HG03103 (cell line): Measurements from ENCODE around the gene TRIM71.
"Not testable (repeated sequence)": the region's sequence is repeated elsewhere in the genome, so short reads cannot be mapped to it uniquely, and the experiment has no call there.

Source experiments
- ATAC-seq: cut with Tn5 transposase; IDR thresholded peaks from one replicate; pipeline ENCODE4 v1.9.1; 2021; ENCODE audit warnings: low read depth; ENCODE audit not compliant: unreplicated experiment

TRIM71 gene

GRCh38 chr3:32817558-32818228, at the start of gene TRIM71:
TRIM71 (plus strand) TSS chr3:32817997; CDS start chr3:32818081, 84 bp downstream.
- no peak for ATAC-seq

GRCh38 chr3:32778389-32778788, 39.4 kb upstream of the TRIM71 start:
- ATAC-seq: no peak

- ATAC-seq: no peak
Measured at GRCh38 chr3:32780071-32780734, 37.6 kb upstream of the TRIM71 start.

GRCh38 chr3:32780735-32781210, 37.0 kb upstream of the TRIM71 start:
- ATAC-seq: peak; percentile 19

DNA sequence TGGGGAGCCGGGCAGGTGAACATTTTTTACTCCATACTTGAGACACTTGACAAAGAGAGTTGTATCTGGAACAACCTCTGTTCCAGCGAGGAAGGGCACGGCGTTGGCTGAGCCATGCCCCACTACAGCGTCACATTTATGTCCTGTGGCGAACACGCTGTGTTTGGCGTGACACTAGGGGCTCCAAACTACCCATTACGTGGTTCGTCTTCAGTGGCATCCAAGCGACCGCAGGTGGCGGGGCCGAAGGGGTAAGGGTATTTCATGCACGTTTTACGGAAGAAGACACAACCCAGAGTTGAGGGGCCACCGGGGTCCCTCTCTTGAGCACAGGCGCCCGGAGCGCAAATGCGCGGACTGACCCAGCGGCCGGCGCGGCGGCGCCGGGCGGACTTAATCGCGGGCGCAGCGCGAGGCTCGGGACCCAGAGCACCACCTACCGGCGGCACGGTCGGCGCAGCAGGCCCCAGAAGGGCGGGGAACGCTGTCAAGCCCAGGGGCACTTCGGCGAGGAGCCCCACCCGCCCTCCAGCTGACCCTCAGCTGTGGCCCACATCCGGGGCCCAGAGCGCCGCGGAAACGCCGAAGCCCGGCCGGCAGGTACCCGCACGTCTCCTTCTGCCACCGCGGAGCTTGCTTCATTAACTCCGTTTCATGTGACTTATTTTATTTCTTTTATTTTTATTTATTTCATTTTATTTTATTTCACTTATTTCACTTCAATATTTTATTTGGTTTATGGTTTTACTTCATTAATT, 36.4 kb upstream of the TRIM71 start:
- ATAC-seq: peak; percentile 93

- ATAC-seq: not testable (repeated sequence)
Measured at GRCh38 chr3:32781969-32782270, 35.9 kb upstream of the TRIM71 start.

DNA sequence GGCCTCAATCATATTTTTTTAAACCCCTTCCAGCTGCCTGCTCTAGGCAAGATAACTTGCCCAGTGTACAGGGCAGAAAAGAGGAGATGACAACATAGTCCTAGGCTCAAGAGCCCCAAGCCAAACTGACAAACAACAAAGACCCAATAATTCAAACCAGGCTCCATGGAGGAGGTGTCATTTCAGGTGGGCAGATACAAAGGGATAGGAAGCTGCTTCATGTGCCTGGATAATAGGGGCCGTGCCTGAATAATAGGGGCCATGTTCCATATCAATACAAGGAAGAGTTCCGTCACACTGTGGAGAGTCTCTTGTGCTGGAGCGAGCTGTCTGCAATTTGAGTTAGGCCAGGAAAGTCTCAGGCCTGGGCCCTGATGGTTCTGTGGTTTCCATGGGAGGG, 35.4 kb upstream of the TRIM71 start:
- ATAC-seq: no peak

DNA sequence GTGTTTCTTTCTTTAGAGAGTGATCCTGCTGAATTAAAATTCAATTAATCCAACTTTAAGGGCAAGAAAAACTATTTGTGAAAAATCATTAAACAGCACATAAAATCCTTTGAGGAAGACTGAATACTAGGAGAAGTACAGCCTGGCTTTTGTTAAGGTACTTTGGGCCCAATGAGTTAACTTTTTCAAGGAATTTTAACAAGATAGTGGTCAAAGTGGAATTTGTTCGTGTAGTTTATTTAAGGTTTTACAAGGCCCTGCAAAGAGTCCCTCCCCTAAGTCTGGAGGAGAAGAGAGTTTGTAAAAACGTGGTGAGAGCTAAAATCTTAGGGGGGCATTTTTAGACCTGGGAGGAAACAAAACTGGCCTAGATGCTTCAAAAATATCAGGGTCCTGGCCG, 26.0 kb upstream of the TRIM71 start:
- no peak for ATAC-seq

GRCh38 chr3:32794487-32795308, 23.1 kb upstream of the TRIM71 start:
- ATAC-seq: no peak

- ATAC-seq: not testable (repeated sequence)
Measured at GRCh38 chr3:32796384-32796950, 21.3 kb upstream of the TRIM71 start.

DNA sequence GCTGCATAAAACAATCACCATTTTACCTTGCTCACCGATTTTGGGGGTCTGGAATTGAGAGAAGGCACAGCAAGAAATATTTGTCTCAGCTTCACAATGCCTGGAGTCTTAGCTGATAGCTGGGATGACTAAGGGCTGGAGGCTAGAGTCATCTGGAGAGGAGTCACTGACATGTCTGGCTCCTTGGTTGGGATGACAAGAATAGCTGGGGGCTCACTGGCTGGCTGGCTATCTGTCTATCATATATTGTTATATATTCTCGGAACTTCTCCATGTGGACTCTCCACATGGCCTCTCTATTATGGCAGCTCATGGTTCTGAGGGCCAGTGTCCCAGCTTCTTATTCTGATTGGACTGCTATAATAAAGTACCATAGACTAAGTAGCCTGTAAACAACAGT, 20.0 kb upstream of the TRIM71 start:
- ATAC-seq: no peak

DNA sequence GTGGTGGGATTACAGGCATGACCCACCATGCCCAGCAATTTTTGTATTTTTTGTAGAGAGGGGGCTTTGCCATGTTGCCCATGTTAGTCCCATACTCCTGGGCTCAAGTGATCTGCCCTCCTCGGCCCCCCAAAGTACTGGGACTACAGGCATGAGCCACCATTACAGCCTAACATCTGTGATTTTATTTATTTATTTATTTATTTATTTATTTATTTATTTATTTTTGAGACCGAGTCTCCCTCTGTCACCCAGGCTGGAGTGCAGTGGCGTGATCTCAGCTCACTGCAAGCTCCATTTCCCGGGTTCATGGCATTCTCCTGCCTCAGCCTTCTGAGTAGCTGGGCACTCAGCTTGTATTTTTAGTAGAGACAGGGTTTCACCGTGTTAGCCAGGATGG, 16.4 kb upstream of the TRIM71 start:
- not testable (repeated sequence) for ATAC-seq

DNA sequence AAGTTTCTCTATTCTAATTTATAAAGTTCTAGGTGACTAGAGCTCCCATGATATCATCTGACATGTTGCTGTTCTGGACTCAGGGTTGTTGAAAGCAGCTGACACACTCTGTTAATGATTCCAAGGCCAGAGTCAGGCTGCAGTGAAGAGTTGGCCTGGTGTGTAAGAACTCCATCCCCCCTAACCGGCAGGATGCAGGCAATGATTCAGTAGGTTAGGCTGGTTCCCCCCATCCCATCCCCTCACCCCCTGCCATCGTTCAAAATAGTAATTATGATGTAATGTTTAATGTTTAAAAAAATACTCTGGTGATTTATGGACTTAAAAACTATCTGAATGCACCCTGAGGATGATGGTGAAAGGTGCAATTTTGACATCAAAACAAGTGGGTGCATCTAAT, 4.6 kb upstream of the TRIM71 start:
- no peak for ATAC-seq

DNA sequence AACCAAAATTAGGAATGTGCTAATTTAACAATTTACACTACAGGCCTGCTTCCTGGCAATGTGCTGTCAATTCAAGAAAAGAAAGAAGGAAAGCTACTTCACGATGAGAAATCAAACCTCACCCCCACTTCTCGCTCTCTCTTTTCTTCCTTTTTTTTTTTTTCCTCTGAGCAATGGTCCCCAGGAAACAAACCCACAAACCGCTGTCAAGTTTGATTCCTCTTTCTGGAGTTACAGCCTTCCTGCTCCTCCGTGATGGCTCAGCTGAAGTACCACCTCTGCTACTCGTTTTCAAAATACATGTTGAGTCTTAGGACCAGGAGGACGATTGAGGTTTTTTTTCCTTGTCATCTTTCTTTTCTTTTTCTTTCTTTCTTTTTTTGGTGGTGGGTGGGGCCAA, 3.4 kb upstream of the TRIM71 start:
- ATAC-seq: no peak

DNA sequence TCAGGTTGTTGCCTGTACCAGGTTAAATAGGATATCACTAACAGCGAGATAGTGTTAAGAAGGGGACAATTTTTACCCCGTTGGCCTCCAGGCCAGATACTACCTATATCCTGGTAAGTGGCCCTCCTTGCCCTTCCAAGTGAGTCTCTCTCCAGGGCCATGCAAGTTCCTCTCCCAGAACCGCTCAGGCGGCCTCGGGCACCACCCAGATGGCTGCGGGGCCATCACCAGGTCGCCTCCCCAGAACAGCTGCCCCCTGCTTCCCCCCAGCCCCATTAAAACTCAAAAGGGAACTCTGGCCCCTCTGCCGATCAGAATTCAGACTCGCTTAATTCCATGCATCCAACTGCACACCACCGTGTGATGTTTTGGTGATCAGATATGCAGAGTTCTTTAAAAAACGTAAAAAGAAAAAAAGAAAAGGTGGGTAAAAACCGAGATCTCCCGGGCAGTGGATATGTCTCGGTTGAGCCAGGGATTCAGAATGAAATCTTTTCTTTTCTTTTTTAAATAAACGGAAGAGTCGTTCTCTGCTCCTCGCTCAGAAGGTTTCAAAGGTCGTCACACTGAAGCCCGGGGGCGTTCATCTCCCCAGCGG, 1.9 kb upstream of the TRIM71 start:
- ATAC-seq: no peak

DNA sequence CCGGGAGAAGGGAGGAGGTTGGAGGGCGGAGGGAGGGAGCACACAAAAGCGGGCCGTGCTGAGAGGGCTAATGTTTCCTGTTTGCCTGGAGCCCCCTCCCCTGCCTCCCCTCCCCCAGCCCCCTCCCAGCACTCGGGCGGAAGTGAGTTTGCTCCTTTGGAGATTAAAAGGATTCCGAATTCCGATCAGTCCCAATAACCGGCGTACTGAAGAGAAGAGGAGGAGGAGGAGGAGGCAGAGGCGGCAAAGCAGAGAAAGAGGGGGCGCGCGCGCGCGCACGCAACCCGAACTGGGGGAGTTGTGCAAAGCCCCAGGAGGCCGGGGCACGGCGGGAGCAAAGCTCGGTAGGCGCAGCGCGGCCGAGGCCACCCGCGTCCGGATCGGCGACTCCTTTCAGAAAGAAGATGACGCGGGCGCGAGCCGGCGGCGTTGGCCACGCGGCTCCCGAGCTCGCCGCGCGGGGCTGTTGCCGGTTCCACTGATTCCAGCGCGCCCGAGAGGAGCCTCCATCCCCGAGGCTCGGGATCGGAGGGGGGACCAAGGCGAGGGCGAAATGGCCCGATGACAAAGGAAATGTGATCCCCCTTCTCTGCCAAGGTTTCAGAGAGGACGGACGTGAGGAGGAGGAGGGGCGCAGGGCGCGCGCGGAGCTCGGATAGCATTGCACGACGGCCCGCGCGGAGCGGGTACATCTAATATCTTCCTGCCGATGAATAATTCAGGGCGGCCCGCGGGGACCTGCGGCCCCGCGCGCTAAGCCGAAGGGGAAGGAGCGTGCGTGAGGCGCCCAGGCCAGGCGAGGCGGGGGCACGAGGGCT, 1.1 kb upstream of the TRIM71 start:
- no peak for ATAC-seq

GRCh38 chr3:32817257-32817557, 590 bp upstream of the TRIM71 start:
- no peak for ATAC-seq

- no peak for ATAC-seq
Measured at GRCh38 chr3:32818229-32818969, 602 bp downstream of the TRIM71 start.
